Measurements from ENCODE around the gene SORBS2. TPM values are rescaled to one million over a fixed set of nuclear protein-coding genes. Genes with fewer than 3 reads are reported as not detected.

SORBS2 gene
- total and polyA plus RNA-seq, 2 of the 4 experiments (the other 2 are of a cell fraction): 0.18 TPM; not detected in 1

- no peak for ATAC-seq (ENCODE audit: low read depth)
- no CpG with 5 or more reads among the region's 3 CpGs for WGBS, 2 experiments (ENCODE audit: extremely low coverage in 2 of 2, insufficient read length in 1 of 2)
These were observed 233.7 kb downstream of the SORBS2 start for GRCh38 chr4:185578284-185578683.

More at GRCh38 chr4:185578284-185578683, 233.7 kb downstream of the SORBS2 start:
- Histone ChIP-seq H2BK5ac (ENCODE audit: low read depth, low read length, poor library complexity, severe bottlenecking) (no peak overlapping the region), H3K4ac (ENCODE audit: low read depth, low read length) (no peak overlapping the region), H3K4me1 (ENCODE audit: control insufficient read depth, insufficient read depth, low read length) (peaks cover 11% of the 10 kb centered on the region), H3K27me3 (ENCODE audit: control insufficient read depth, insufficient read depth, low read length) (no peaks in the 10 kb centered on the region; the same call in 1 of the 2 replicates), H2BK15ac (ENCODE audit: low read depth, low read length) (no peak overlapping the region), H3K56ac (ENCODE audit: extremely low read depth, insufficient read depth, low read length) (no peak overlapping the region), H3K23ac (ENCODE audit: low read depth, low read length) (no peak overlapping the region), H4K20me1 (ENCODE audit: insufficient read depth, low read length) (no peaks in the 10 kb centered on the region), H3K18ac (ENCODE audit: low read depth, low read length) (no peak overlapping the region), H2AK9ac (replicated peaks; ENCODE audit: low read depth, low read length, poor library complexity) (no peak overlapping the region), H2AK5ac (ENCODE audit: low read depth, low read length) (no peak overlapping the region), H3K27ac (ENCODE audit: insufficient read depth, low read length) (no peak overlapping the region), H3K9me1 (ENCODE audit: insufficient read depth, low read length) (peaks cover 7% of the 10 kb centered on the region), H4K91ac (ENCODE audit: insufficient read depth, low read depth, low read length) (no peak overlapping the region), H3K9me3 (ENCODE audit: control insufficient read depth, insufficient read depth, low read length) (no peaks in the 10 kb centered on the region; the same call in 1 of the 2 replicates), H3K14ac (replicated peaks; ENCODE audit: low read depth, low read length) (no peak overlapping the region), H2BK120ac (ENCODE audit: low read depth, low read length) (no peak overlapping the region), H4K8ac (ENCODE audit: low read depth in 2 of 2, low read length in 2 of 2) (no peak overlapping the region), H3K4me3 (ENCODE audit: insufficient read depth, low read depth, low read length) (no peak overlapping the region), H2AFZ (replicated peaks; ENCODE audit: low read length, poor library complexity) (no peak overlapping the region), H3K4me2 (ENCODE audit: low read depth, low read length) (no peak overlapping the region), H3K79me1 (ENCODE audit: low read depth in 1 of 2, low read length in 2 of 2) (peaks cover 0 to 3% of the 10 kb centered on the region in 2 experiments; a peak in 1 of 4 replicates), H3K9ac (ENCODE audit: low read depth, low read length) (no peak overlapping the region), H2BK20ac (ENCODE audit: low read depth, low read length) (no peak overlapping the region), H4K5ac (ENCODE audit: low read depth, low read length) (no peak overlapping the region), H3K36me3 (ENCODE audit: control insufficient read depth, insufficient read depth, low read length) (no peaks in the 10 kb centered on the region)
- CTCF ChIA-PET: no interaction called here
- BruUV-seq (replicated peaks): no TSS peak
- DNase-seq: no peak
- dilution Hi-C loops (cut with HindIII; ENCODE audit: low sequenced_read_pairs, unreplicated experiment): no loop called here
- intact Hi-C loops (cut with micrococcal nuclease): no loop called here
- TF ChIP-seq MAZ (IDR thresholded peaks at IDR 0.05; ENCODE audit: borderline replicate concordance, low read depth, low read length) (no peak), SMC3 (IDR thresholded peaks at IDR 0.05; ENCODE audit: low read depth, low read length) (no peak), RFX5 (IDR thresholded peaks at IDR 0.05; ENCODE audit: low read depth, low read length) (no peak), POLR2A (IDR thresholded peaks at IDR 0.05; ENCODE audit: low read depth, low read length) (no peak), CEBPB (IDR thresholded peaks at IDR 0.05; ENCODE audit: low read depth, low read length) (no peak), FOS (IDR thresholded peaks at IDR 0.05; ENCODE audit: low read depth, low read length) (no peak), NFE2L2 (IDR thresholded peaks at IDR 0.05; ENCODE audit: low read depth, low read length) (no peak), RAD21 (IDR thresholded peaks at IDR 0.05; ENCODE audit: low read length) (no peak), CHD1 (IDR thresholded peaks at IDR 0.05; ENCODE audit: low read depth, low read length) (no peak), RCOR1 (IDR thresholded peaks at IDR 0.05; ENCODE audit: insufficient replicate concordance, low read length) (no peak), MXI1 (IDR thresholded peaks at IDR 0.05; ENCODE audit: borderline replicate concordance, low read depth, low read length) (no peak), BHLHE40 (IDR thresholded peaks at IDR 0.05; ENCODE audit: low read depth, low read length) (no peak), MAFK (IDR thresholded peaks at IDR 0.05; ENCODE audit: low read depth, low read length) (no peak)
- TF ChIP-seq, protein P1, sequence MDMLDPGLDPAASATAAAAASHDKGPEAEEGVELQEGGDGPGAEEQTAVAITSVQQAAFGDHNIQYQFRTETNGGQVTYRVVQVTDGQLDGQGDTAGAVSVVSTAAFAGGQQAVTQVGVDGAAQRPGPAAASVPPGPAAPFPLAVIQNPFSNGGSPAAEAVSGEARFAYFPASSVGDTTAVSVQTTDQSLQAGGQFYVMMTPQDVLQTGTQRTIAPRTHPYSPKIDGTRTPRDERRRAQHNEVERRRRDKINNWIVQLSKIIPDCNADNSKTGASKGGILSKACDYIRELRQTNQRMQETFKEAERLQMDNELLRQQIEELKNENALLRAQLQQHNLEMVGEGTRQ (IDR thresholded peaks at IDR 0.05; ENCODE audit: low read depth, low read length): no peak
- TF ChIP-seq, protein P2, sequence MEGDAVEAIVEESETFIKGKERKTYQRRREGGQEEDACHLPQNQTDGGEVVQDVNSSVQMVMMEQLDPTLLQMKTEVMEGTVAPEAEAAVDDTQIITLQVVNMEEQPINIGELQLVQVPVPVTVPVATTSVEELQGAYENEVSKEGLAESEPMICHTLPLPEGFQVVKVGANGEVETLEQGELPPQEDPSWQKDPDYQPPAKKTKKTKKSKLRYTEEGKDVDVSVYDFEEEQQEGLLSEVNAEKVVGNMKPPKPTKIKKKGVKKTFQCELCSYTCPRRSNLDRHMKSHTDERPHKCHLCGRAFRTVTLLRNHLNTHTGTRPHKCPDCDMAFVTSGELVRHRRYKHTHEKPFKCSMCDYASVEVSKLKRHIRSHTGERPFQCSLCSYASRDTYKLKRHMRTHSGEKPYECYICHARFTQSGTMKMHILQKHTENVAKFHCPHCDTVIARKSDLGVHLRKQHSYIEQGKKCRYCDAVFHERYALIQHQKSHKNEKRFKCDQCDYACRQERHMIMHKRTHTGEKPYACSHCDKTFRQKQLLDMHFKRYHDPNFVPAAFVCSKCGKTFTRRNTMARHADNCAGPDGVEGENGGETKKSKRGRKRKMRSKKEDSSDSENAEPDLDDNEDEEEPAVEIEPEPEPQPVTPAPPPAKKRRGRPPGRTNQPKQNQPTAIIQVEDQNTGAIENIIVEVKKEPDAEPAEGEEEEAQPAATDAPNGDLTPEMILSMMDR (conservative IDR thresholded peaks at IDR 0.05; ENCODE audit: low read depth, low read length): no peak
- TF ChIP-seq, protein P3, sequence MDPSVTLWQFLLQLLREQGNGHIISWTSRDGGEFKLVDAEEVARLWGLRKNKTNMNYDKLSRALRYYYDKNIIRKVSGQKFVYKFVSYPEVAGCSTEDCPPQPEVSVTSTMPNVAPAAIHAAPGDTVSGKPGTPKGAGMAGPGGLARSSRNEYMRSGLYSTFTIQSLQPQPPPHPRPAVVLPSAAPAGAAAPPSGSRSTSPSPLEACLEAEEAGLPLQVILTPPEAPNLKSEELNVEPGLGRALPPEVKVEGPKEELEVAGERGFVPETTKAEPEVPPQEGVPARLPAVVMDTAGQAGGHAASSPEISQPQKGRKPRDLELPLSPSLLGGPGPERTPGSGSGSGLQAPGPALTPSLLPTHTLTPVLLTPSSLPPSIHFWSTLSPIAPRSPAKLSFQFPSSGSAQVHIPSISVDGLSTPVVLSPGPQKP (IDR thresholded peaks at IDR 0.05; ENCODE audit: borderline replicate concordance, low read depth, low read length): no peak
- POLR2A ChIA-PET (ENCODE audit: unreplicated experiment): no interaction called here
- in situ Hi-C loops (cut with MboI; ENCODE audit: low sequenced_read_pairs): no loop called here

Measured in IMR-90 (cell line).